Stimulated activated CD8-positive, alpha-beta memory T cell treated with anti-CD3 and anti-CD28 coated beads, Interleukin-7, amount 100 ng/mL, for 48 hours (primary cell): ENCODE data around the gene FRS3.
"Not testable (repeated sequence)": the region's sequence is repeated elsewhere in the genome, so short reads cannot be mapped to it uniquely, and the experiment has no call there.

Source experiments
- DNase-seq, 2 donors: peaks; one replicate each; pipeline ENCODE4 v3.0.0-alpha.2; 2020; ENCODE audit warnings: low read depth in 1 of 2; ENCODE audit errors: extremely low read depth in 1 of 2

The FRS3 gene

GRCh38 chr6:41770381-41771057 is 9.2 kb downstream of the FRS3 start:
- no peak for DNase-seq

- DNase-seq: no peak
These were observed 10.3 kb downstream of the FRS3 start for GRCh38 chr6:41769376-41769775.

- DNase-seq: no peak
These were observed 11.0 kb downstream of the FRS3 start for GRCh38 chr6:41768545-41769308.

- DNase-seq: no peak
These were observed 12.4 kb downstream of the FRS3 start for GRCh38 chr6:41767112-41767833.

- DNase-seq: not testable (repeated sequence)
These were observed 13.5 kb downstream of the FRS3 start for GRCh38 chr6:41766043-41766664.

- no peak for DNase-seq
These were observed 16.2 kb downstream of the FRS3 start for GRCh38 chr6:41763470-41763869.

GRCh38 chr6:41759905-41760579 is 19.7 kb downstream of the FRS3 start:
- DNase-seq: no peak

- DNase-seq: no peak
These were observed 20.4 kb downstream of the FRS3 start for GRCh38 chr6:41759106-41759904.

GRCh38 chr6:41758641-41759035 is 21.1 kb downstream of the FRS3 start:
- no peak for DNase-seq

- DNase-seq: no peak
These were observed 21.6 kb downstream of the FRS3 start for GRCh38 chr6:41757931-41758640.

GRCh38 chr6:41757271-41757670 is 22.4 kb downstream of the FRS3 start:
- no peak for DNase-seq

- no peak for DNase-seq
These were observed 23.3 kb downstream of the FRS3 start for GRCh38 chr6:41756354-41756753.

- no peak for DNase-seq
These were observed 23.8 kb downstream of the FRS3 start for GRCh38 chr6:41755895-41756294.

- DNase-seq: no peak
These were observed 29.3 kb downstream of the FRS3 start for GRCh38 chr6:41750374-41750773.

GRCh38 chr6:41748542-41748941 is 31.2 kb downstream of the FRS3 start:
- DNase-seq: no peak

- no peak for DNase-seq
These were observed 31.6 kb downstream of the FRS3 start for GRCh38 chr6:41748102-41748477.

- DNase-seq: no peak
These were observed 32.2 kb downstream of the FRS3 start, which contains the start of gene PGC for GRCh38 chr6:41747256-41748101. PGC (minus strand) TSS chr6:41747397; CDS start chr6:41747334, 63 bp downstream.

GRCh38 chr6:41746107-41746506 is 33.6 kb downstream of the FRS3 start:
- no peak for DNase-seq
